Astrocyte (in vitro differentiated cells and primary cell): Measurements from ENCODE around the gene MKNK1.

ENCODE experiments used
- EZH2 ChIP-seq: IDR thresholded peaks from 2 replicates; pipeline ENCODE4 v1.6.1; 2012; ENCODE audit warnings: mild to moderate bottlenecking, low read length, inconsistent platforms; ENCODE audit not compliant: insufficient read depth
- TF ChIP-seq, protein P1 (sequence below): IDR thresholded peaks from 2 replicates; pipeline ENCODE4 v1.5.1; 2011; ENCODE audit warnings: low read depth, mild to moderate bottlenecking, inconsistent platforms, low read length, moderate library complexity; ENCODE audit not compliant: insufficient read depth

GRCh38 chr1:46525253-46525983 lies 78.7 kb downstream of the MKNK1 start:
- TF ChIP-seq, protein P1, sequence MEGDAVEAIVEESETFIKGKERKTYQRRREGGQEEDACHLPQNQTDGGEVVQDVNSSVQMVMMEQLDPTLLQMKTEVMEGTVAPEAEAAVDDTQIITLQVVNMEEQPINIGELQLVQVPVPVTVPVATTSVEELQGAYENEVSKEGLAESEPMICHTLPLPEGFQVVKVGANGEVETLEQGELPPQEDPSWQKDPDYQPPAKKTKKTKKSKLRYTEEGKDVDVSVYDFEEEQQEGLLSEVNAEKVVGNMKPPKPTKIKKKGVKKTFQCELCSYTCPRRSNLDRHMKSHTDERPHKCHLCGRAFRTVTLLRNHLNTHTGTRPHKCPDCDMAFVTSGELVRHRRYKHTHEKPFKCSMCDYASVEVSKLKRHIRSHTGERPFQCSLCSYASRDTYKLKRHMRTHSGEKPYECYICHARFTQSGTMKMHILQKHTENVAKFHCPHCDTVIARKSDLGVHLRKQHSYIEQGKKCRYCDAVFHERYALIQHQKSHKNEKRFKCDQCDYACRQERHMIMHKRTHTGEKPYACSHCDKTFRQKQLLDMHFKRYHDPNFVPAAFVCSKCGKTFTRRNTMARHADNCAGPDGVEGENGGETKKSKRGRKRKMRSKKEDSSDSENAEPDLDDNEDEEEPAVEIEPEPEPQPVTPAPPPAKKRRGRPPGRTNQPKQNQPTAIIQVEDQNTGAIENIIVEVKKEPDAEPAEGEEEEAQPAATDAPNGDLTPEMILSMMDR, result no peak
- TF ChIP-seq EZH2, result no peak
